ENCODE data around the gene SDHAF1. TPM values are rescaled to one million over a fixed set of nuclear protein-coding genes. Genes with fewer than 3 reads are reported as not detected.

SDHAF1 gene
- total and polyA plus RNA-seq, 2 of the 8 experiments (the other 6 are each of a cell fraction or from before 2014, with no cell fraction given) = 16.0 to 21.3 TPM

- Histone ChIP-seq H3K4me2 (ENCODE audit: insufficient read depth in 1 of 2, low read depth in 2 of 2, low read length in 2 of 2) (no peak overlapping the region), H4K8ac (ENCODE audit: extremely low read depth, insufficient read depth, low read length) (no peak overlapping the region), H3K14ac (ENCODE audit: insufficient read length) (no peak overlapping the region), H3K4me3 (ENCODE audit: extremely low read depth in 1 of 4, insufficient read depth in 2 of 4, low read depth in 3 of 4, low read length in 4 of 4) (no peak overlapping the region), H2AK5ac (ENCODE audit: low read depth, low read length) (no peak overlapping the region), H3K79me1 (ENCODE audit: low read depth, low read length) (no peaks in the 10 kb centered on the region), H3K27ac (ENCODE audit: low read depth, low read length) (no peak overlapping the region), H3K18ac (ENCODE audit: extremely low read depth, low read length) (no peak overlapping the region), H3K9me3 (ENCODE audit: insufficient read depth in 2 of 2, low read depth in 1 of 2, low read length in 1 of 2) (no peaks in the 10 kb centered on the region), H2AFZ (ENCODE audit: low read length) (no peak overlapping the region), H3K36me3 (ENCODE audit: control insufficient read depth in 2 of 4, insufficient read depth in 4 of 4, low read length in 3 of 4) (peaks cover 0 to 12% (median 2%) of the 10 kb centered on the region in 4 experiments; a peak in 5 of 8 replicates), H3K27me3 (replicated peaks in 1 of 4; ENCODE audit: control insufficient read depth in 3 of 4, extremely low read depth in 1 of 4, insufficient read depth in 3 of 4, low read length in 3 of 4) (no peaks in the 10 kb centered on the region), H2BK15ac (ENCODE audit: low read length) (no peak overlapping the region), H3K79me2 (ENCODE audit: control insufficient read depth in 1 of 2, insufficient read depth in 2 of 2, low read length in 2 of 2) (no peaks in the 10 kb centered on the region), H2BK120ac (replicated peaks; ENCODE audit: low read depth, low read length) (no peak overlapping the region), H3K4ac (replicated peaks; ENCODE audit: insufficient read length, low read depth, low read length) (no peak overlapping the region), H3K56ac (replicated peaks; ENCODE audit: insufficient read length, low read depth, low read length) (no peak overlapping the region), H3K23me2 (ENCODE audit: low read depth, low read length) (peaks cover 4% of the 10 kb centered on the region; the same call in 1 of the 2 replicates), H4K20me1 (replicated peaks in 1 of 2; ENCODE audit: control insufficient read depth in 1 of 2, insufficient read depth in 2 of 2, low read length in 2 of 2) (peaks cover 2 to 6% of the 10 kb centered on the region in 2 experiments), H2BK20ac (ENCODE audit: low read length) (no peak overlapping the region), H3K23ac (ENCODE audit: insufficient read length) (no peak overlapping the region), H3K4me1 (replicated peaks in 1 of 4; ENCODE audit: control insufficient read depth in 3 of 4, insufficient read depth in 4 of 4, low read length in 3 of 4) (peaks cover 0 to 4% (median 3%) of the 10 kb centered on the region in 4 experiments; a peak in 5 of 7 replicates), H3K9ac (replicated peaks in 1 of 4; ENCODE audit: extremely low read depth in 1 of 4, low read depth in 3 of 4, low read length in 3 of 4) (no peak overlapping the region), H4K91ac (replicated peaks; ENCODE audit: insufficient read length, low read length) (no peak overlapping the region), H2BK12ac (ENCODE audit: low read depth, low read length) (no peak overlapping the region), H2BK5ac (ENCODE audit: low read depth, low read length) (no peak overlapping the region), H4K5ac (ENCODE audit: insufficient read length, low read depth, low read length) (no peak overlapping the region)
- ChIA-PET POLR2A (ENCODE audit: partially characterized antibody) (interaction anchor here (0.9 to 1.1 kb wide), 2 partner anchors 11 to 51 kb away, joined by 3 to 4 read pairs; partner anchors contain the start of genes ALKBH6 and THAP8), CTCF (ENCODE audit: partially characterized antibody) (interaction anchor here (0.5 to 1.5 kb wide), 3 partner anchors 9 to 12 kb away, joined by 3 to 6 read pairs (median 4); no protein-coding TSS in a partner anchor)
- TF ChIP-seq ATF2 (IDR thresholded peaks at IDR 0.05; ENCODE audit: low read length) (no peak), EP300 (IDR thresholded peaks at IDR 0.05; ENCODE audit: borderline replicate concordance in 1 of 2, low read depth in 2 of 2, low read length in 2 of 2) (no peak), CREB1 (IDR thresholded peaks at IDR 0.05) (no peak), EZH2 (IDR thresholded peaks at IDR 0.05; ENCODE audit: low read depth, low read length, severe bottlenecking) (no peak), HDAC2 (IDR thresholded peaks at IDR 0.05; ENCODE audit: borderline replicate concordance in 1 of 2, low read depth in 2 of 2, low read length in 2 of 2) (no peak), CTCF (IDR thresholded peaks at IDR 0.05; ENCODE audit: control extremely low read depth in 1 of 3, insufficient read depth in 1 of 3, low read depth in 1 of 3, low read length in 3 of 3) (no peak), SIX5 (IDR thresholded peaks at IDR 0.05; ENCODE audit: low read depth, low read length) (no peak), BRCA1 (IDR thresholded peaks at IDR 0.05; ENCODE audit: low read depth, low read length) (no peak), SP1 (IDR thresholded peaks at IDR 0.05; ENCODE audit: low read depth, low read length) (no peak)
- WGBS, 2 experiments (ENCODE audit: extremely low coverage in 1 of 2, insufficient coverage in 1 of 2, insufficient read length in 1 of 2, insufficient replicate concordance in 2 of 2, low coverage in 1 of 2, low lambda C conversion rate in 2 of 2, missing lambda C conversion rate in 1 of 2) = 91% methylated on average over 4 of the region's 4 CpGs; no CpG with 5 or more reads in 1 of the 2 experiments
- DNase-seq (ENCODE audit: low read depth in 1 of 2, low spot score in 2 of 2) (no peak), FAIRE-seq (no peak)
Observed at GRCh38 chr19:36003284-36003683, 8.3 kb downstream of the SDHAF1 start.

Measured in H1 (cell line).